Stimulated activated CD4-positive, alpha-beta T cell treated with anti-CD3 and anti-CD28 coated beads, Interleukin-12 subunit alpha, Interleukin-12 subunit beta, amount 100 ng/mL, for 24 hours (primary cell): ENCODE results near the gene COA8.
"Not testable (repeated sequence)": the region's sequence is repeated elsewhere in the genome, so short reads cannot be mapped to it uniquely, and the experiment has no call there.

Source experiments
- DNase-seq, 2 experiments: peaks; one replicate each; pipeline ENCODE4 v3.0.0-alpha.2; 2020; ENCODE audit warnings: low read depth in 2 of 2

The COA8 gene

DNA sequence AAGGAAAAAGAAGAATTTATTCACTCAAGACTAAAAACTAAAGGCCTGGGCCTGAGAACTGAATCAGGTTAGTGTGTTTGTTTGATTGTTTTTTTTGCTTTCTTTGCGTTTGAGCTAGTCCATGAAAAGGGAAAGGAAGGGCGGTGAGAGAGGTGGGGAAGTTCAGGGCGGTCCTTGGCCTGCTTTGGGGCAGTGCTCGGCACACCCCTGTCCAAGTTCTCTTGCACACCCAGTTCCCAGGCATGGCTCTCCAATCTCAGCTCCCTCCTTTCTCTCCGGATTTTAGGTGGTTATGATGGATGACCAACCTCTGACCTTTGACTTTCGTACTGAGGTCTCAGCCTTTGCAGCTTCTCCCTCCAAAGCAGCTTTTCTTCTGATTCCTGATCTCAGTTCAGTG lies 11.3 kb downstream of the COA8 start:
- DNase-seq = no peak

DNA sequence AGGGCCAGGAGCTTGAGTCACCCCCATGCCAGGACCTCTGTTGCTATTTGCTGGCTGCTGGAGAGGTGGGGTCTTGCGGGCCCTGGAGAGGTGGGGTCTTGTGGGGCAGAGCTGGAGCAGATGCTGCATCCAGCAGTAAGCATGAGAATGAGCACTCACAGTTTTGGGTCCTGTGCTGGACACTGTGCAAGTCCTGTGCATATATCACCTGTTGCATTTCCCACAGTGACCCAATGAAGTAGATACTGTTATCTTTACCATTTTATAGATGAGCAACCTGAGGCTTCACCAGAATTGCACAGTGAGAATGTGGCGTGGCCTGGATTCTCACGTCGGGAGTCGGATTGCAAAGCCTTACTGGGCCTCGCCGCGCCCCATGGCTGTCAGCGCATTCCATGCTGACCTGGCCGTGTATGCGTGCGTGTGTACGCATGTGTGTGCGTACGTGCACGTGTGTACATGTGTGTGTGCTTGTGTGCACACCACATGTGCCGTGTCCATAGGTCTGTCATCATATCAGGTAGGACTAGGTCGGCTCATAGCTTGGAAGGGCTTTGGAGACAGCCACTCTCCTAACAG lies 12.0 kb downstream of the COA8 start:
- no peak for DNase-seq

DNA sequence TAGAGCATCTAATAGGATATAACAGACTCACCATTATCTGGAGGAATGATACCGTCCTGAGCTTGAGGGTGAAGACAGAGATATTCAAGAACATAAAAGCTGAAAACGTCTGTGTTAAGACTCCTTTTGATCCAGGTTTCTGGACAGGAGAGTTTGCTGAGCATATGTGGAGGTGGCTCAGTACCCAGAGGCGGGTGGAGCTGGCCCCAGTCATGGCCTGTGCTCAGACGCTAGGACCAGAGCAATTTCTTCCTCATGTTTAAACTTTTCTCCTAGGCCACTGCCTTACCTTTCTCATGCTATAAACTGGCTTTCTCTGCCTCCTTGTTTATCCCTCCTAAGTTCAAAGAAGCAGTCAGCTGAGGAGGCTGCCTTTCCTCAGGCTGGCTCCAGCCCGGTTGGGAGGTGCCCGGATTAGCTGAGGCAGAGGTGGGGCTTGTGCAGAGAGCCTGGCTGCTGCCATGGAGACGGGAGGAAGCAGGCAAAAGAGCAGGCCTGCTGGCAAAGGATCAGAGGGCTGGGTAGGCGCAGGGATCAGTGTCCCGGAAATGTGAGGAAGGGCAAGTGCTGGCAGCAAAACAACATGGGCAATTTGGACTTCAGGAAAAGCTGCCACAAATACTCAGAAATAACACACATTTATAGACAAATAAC lies 13.7 kb downstream of the COA8 start:
- no peak for DNase-seq

DNA sequence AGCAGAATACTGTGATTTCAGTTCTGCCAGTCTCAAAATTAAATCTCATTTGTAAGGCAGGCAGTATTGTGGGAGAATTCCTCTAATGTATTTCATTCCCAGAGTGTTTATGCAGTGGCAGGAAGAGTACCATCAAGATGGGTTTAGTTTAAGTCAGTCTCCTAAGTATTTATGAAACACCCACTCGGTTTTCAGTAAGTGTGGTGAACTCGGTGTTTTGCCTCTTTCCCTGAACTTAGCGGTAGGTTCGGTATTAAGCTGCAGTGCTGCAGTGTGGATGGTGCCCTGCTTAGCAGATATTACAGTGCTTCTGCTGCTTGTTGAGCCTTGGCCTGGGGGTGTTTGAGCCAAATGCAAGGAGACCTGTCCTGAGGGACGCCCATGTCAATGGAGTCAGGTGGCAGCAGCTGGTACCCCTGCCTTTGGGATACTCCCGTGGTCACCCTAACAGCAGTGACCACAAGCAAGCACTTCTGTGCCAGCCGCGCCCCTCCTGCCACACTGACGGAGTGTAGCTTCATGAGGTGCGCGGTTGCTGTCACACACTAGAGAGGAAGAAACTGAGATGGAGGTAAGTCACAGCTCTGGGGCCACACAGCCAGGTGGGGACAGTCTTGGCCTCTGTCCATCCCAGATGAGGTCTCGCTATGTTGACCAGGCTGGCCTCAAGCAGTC lies 15.8 kb downstream of the COA8 start:
- DNase-seq = no peak

DNA sequence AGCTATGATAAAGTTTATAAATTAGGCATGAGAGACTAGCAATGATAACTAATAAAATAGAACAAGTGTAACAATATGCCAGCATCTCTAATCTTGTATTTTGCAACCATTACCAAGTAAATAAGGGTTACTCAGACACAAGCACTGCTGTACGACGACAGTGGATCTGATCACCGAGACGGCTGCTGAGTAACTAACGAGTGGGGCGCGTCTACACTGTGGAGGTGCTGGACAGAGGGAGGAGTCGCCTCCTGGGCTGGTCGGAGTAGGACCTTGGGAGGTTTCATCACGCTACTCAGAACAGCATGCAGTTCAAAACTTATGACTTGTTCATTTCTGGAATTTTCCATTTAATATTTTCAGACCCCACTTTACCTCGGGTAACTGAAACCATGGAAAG lies 18.4 kb downstream of the COA8 start:
- DNase-seq = no peak

DNA sequence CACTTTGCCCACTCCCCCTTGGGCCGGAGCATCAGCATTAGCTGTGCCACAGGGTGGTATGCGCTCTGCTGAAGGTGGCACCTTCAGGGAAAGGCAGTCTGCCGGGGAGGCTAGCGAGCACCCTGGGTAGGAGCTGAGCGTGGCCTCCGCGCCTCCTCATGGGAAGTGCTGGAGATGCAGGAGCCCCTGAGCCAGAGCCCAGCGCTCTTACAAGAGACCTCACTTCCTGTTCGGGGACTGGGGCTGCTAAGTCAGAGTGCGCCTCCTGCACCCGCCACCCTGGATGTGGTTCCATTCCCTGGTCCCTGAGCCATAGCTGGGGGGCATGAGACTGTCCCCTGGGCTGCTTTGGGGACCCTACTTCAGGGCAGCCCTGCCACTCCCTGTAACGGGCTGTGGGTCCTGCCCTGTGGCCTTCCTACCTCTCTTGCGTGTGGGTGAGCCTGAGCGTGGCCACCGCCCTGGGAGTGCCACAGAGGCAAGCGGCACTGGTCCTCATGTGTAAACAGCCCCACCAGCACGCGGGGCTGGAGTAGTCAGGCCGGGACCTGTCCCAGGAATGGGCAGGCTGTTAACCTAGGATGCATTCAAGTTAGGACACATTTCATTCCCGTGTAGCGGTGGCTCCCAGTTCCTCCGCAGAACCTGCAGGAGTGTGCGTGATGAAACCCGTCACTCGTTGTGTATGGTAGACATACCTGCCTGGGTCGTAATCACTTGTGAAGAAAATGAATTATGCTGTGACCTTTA lies 19.4 kb downstream of the COA8 start:
- DNase-seq = no peak

DNA sequence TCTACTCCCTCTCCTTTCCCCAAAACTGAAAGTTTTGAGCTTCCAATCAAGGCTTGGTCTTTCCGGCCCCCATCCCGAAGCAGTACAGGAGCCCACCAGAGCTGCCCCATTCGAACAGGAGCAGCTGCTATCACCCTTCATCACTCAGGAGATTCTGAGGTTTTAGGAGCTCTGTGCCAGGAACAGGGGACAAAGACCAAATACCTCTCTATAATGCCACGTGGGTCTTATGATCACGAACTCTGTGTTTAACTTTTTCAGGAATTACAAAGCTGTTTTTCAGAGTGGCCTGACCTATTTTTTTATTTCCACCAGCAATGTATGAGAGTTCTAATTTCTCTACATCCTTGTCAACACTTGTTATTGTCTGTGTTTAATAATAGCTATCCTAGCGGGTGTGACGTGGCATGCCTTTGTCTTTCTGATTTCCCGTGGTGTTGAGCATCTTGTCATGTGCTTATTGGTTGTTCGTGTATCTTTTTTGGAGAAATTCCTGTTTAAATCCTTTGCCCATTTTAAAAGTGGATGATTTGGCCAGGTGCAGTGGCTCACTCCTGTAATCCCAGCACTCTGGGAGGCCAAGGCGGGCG lies 21.7 kb downstream of the COA8 start:
- no peak for DNase-seq

DNA sequence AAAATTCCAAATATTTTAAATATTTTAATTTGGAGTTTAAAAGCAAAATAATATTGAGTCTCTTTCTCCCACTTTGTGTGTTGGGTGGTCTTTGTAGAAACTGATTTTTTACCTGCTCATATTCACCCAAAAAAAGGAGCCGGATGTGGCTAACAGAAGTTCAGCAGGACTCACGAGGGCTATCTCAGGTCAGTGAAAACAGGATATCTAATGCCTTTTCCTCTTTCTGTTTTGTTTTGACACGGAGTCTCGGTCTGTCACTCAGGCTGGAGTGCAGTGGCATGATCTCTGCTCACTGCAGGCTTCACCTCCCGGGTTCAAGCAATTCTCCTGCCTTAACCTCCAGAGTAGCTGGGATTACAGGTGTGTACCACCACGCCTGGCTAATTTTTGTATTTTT lies 30.8 kb downstream of the COA8 start:
- no peak for DNase-seq

DNA sequence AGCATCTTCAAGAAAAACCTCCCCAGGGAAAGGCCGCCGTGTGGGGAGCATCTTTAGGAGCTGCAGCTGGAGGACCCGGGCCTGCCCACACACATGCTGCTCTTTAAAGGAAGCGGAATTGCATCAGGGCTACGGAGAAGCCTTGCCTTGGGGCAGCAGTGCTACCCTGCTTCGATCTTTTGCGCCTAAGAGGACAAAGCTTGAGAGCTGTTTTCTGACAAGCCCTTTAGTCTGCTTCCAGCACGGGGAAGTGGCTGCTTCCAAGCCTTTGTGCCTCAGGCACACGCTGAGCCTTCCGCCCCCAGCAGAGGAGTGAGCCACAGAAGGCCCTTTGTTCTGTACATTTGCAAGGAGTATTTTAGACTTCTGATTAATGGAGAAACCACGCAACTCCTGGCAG lies 31.5 kb downstream of the COA8 start:
- no peak for DNase-seq

DNA sequence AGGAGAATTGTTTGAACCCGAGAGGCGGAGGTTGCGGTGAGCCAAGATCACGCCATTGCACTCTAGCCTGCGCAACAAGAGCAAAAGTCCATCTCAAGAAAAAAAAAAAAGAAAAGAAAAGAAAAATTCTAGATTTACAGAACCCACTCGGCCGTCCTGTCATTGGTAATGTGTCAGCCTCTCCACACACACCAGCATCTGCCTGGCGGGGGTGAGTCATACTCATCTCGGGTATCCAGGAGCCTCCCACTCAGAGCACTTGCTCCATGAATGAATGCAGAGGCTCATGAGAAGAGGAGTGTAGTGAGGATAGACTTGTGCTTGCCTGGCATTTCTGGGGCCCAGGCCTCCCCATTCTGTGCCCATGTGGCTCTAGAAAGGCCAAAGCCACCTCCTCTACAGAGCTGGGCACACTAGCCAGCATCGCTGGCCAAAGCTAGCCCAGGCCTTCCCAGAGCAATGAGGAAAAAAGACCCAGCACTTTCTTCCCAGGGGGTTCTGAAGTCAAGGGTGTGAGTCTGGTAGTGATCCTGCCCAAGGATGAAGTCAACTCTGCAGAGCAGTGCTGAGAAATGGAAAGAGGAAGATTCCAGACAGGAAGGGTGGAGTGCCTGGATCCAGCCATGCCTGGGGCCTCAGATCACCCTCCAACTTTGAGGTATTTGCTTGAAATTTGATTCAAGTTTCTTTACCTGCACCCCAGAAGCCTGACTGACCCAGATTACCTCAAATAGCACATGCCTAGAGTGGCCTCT lies 35.0 kb downstream of the COA8 start:
- no peak for DNase-seq

DNA sequence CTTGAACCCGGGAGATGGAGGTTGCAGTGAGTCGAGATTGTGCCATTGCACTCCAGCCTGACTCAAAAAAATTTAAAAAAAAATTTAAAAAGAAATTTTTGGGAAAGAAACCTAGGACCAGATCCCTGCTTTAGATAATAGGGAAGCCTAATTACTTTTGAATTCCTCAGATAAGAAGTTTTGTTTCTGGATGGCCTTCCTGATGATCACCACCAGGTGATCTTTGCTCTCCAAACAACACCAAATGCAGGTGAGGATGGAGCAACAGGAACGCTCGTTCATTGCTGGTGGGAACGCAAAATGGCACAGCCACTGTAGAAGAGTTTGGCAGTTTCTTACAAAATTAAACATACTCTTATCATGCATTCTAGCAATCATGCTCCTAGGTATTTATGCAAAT lies 37.7 kb downstream of the COA8 start:
- no peak for DNase-seq

DNA sequence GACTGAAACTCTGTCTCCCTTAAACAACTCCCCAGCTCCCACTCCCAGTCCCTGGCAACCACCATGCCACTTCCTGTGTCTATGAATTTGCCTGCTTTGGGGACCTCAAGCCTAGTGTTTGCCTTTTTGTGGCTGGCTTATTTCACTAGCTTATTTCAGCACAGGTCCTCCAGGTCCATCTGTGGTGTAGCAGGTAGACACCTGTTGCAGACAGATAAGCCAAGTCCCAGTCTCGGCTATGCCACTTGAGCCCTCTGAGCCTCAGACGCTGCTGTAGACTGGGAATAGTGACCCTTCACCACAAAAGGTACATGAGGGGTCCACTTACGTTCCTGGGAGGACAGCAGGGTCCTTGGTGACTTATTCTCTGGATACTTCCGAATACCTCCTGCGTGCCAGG lies 41.9 kb downstream of the COA8 start:
- no peak for DNase-seq

DNA sequence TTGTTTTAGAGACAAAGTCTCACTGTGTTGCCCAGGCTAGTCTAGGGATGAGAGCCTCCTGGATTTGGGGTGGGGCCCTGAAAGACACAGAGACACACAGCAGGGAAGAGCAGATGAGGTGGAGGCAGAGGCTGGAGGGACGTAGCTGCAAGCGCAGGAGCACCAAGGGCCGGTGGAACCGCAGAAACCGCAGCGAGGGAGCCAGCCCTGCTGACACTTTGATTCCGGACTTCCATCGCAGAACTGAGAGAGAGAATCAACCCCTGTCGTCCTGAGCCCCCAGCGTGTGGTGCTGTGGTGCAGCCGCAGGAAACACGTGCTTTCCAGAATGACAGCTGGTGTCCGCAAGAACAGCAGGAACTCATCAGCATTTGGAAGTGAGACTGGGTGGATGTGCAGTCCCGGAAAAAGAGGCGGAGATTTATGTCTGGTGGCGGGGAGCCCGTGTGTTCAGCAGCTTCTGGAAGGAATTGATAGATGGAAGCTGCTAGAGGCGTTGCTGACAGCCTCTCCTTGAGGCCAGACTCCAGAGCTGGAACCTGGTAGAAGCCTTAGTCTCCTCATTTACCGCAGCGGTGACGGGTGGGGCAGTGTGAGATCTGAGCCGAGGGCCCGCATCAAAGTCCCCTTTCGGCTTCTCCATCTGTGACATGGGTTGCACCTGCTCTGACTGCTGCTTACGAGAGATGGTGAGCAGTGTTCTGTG lies 44.4 kb downstream of the COA8 start:
- peak in 1 of 2 experiments; percentile 50 for DNase-seq

DNA sequence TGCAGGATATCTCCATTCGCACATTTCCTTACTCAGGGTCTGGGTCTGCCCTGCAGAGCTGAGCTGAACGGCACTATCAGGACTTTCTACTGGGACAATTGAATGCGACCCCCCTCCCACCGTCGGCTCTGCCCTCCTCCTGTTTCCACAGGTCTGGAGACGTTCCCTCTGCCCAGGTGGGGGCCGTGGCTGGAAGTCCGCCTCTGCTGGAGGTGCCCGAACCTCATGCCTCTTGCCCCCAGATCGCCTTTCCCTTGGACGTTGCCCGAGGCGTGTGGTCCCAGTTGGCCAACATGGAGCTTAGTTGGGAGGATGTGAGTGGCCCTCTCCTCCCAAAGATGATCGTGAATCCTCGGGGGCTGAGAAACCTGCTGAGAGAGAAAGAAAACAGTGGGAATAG lies 45.1 kb downstream of the COA8 start:
- DNase-seq = no peak

DNA sequence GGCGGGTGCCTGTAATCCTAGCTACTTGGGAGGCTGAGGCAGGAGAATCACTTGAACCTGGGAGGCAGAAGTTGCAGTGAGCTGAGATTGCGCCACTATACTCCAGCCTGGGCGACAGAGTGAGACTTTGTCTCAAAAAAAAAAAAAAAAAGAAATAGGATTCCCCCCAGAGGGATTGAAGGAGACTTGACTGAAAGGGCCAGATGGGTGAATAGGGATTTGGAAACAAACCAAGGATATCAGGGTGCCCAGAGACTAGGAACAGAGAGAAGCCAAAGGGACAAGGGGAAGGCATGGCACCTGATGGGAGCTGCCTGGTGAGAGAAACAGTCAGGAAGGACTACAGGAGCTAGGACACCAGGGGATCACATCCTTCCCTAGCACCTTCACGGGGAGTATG lies 46.3 kb downstream of the COA8 start:
- DNase-seq = not testable (repeated sequence)

DNA sequence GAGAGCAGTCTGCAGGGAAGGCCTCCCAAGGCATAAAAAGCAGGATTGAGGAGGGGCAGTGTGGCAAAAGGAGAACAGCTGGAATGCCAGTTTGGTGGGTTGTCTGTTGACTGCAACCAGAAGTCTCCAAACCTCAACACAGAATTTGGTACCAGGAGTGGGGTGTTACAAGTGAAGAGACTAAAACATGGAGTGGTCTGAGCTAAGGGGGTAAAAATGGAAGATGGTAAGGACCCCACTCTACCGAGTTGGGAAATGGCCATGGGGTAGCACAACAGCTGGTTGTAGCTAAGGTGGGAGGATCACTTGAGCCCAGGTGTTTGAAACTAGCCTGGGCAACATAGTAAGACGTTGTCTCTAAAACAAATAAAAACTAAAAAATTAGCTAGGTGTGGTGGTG lies 48.5 kb downstream of the COA8 start:
- DNase-seq = no peak

DNA sequence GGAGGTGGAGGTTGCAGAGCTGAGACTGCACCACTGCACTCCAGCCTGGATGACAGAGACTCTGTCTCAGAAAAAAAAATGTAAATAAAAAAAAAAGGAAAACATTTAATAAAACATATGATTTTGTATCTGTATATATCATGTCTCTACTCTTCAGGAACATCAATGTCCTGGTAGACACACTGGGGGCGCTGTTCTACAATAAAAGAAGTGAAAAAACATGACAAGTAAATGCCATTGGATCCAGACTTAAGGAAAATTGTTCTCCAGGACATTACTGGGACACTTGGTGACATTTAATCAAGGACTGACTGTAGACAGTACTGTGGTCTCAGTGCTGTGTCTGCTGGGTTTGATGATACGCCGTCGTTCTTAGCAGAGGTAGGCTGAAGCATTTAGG lies 50.8 kb downstream of the COA8 start:
- no peak for DNase-seq

DNA sequence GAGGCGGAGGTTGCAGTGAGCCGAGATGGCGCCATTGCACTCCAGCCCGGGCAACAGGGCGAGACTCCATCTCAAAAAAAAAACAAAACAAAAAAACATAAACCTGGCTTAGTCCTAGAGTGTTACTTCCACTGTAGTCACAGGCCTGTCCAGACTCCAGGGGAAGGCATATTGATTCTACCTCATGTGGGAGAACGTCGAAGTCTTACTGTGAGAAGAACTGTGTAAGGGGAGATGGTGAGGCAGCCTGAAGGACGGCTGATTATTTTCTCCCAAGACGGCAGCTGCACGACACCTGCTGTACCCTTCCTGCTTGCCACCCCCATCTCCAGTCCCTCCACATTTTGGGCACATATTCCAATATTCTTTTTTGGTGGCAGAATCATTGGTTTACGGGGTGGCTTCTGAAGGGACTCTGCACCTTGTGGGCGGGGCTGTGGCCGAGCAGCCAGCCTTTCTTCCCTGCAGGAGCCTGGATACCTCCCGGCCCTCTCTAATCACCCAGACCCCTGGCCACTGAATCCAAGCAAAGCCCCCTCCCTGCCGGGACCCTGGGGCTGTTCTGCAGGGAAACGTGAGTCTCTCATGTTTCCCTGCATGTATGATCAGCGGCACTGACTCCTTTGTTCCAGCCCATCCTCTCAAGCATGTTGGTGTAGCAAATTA lies 54.0 kb downstream of the COA8 start:
- no peak for DNase-seq

DNA sequence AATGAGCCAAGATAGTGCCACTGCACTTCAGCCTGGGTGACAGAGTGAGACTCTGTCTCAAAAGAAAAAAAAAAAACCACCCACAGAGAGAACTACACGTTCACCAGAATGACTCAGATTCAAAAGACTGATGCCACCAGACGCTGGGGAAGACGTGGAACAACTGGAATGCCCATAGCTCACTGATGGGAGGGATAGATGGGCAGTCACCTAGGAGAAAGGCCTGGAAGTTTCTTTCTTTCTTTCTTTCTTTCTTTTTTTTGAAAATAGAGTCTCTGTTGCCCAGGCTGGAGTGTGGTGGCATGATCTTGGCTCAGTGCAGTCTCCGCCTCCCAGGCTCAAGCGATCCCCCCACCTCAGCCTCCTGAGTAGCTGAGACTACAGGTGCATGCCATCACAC lies 56.3 kb downstream of the COA8 start:
- no peak for DNase-seq

DNA sequence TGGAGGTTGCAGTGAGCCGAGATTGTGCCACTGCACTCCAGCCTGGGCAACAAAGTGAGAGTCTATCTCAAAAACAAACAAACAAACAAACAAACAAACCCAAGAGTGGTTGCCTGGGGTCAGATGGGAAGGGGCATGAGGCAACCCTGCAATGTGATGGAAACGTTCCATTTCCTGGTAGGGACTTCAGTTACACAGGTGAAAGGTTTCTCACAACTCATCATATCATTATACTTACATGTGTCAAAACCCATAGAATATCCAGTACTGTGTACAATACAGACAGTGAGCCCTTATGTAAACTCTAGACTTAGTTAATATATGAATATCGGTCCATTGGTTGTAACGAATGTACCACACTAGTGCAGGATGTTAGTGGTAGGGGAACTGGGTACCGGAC lies 59.1 kb downstream of the COA8 start:
- no peak for DNase-seq

DNA sequence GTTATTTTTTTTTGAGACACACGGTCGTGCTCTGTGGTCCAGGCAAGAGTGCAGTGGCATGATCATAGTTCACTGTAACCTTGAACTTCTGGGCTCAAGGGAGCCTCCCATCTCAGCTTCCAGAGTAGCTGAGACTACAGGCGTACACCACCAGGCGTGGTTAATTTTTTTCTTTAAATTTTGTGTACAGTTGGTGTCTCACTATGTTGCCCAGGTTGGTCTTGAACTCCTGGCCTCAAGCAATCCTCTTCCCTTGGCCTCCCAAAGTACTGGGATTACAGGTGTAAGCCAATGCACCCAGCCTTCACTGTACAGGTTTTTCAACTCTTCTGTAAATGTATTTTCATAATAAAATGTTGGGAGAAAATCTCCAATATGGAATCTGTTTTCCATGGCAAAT lies 60.5 kb downstream of the COA8 start:
- no peak for DNase-seq
